Right cardiac atrium (tissue), 5 donors: ENCODE data around the gene AK2. TPM values are rescaled to one million over a fixed set of nuclear protein-coding genes. Genes with fewer than 3 reads are reported as not detected.

Experiments used
- ATAC-seq, 2 donors: fragments of 200-7000 bp; cut with Tn5 transposase; one replicate each; pipeline versions ENCODE4 v1.8.0 to v1.9.1; 2020; ENCODE audit warnings: moderate library complexity in 2 of 2, mild to moderate bottlenecking in 1 of 2
- DNase-seq, 3 donors: peaks; one replicate each; pipeline ENCODE4 v3.0.0-alpha.2; 2020
- H3K27ac ChIP-seq: one replicate; pipeline ENCODE4 v1.5.1; 2013; ENCODE audit warnings: mild to moderate bottlenecking, low read length, control low read depth, moderate library complexity
- H3K27me3 ChIP-seq: one replicate; pipeline ENCODE4 v1.6.1; 2013; ENCODE audit not compliant: control insufficient read depth, insufficient read depth
- H3K4me1 ChIP-seq: one replicate; pipeline ENCODE4 v1.6.1; 2013; ENCODE audit warnings: low read length; ENCODE audit not compliant: control insufficient read depth, insufficient read depth
- H3K4me3 ChIP-seq: one replicate; pipeline ENCODE4 v1.5.1; 2013; ENCODE audit warnings: low read length, control low read depth
- H3K9me3 ChIP-seq: one replicate; pipeline ENCODE4 v1.6.1; 2013; ENCODE audit warnings: low read length; ENCODE audit not compliant: control insufficient read depth
- WGBS: extraction: QIAGEN DNeasy Blood & Tissue Kit; methylation state at CpG from one replicate; pipeline ENCODE4 v1.1.7; 2013; 5-methylcytosine and 5-hydroxymethylcytosine counted together
- intact Hi-C, 4 donors: fragments of 100-400 bp; cut with DNase I; formaldehyde crosslinking; loops; one replicate each; pipeline versions ENCODE4 v1.11.0 to v1.14.0; 2022 to 2023
- polyA plus RNA-seq: library from polyadenylated mRNA; stranded (reverse); fragments of 200-250 nt; gene quantifications from one replicate; pipeline ENCODE4 v1.2.3, GENCODE V29; 2013
- total RNA-seq, 4 donors: library from RNA; stranded (reverse); fragmentation: NEBNext Ultra II Directional; extraction: Animal tissue kit (Norgen Biotek cat#: 25700); gene quantifications; one replicate each; pipeline ENCODE4 v1.2.1, GENCODE V29; 2021
- donor health status: healthy with polysubstance abuse.
- donor health status: DM: no; HTN: yes; CAD: no.
- donor health status: DM: no; HTN: no; CAD: no.
- donor health status: DM: no; HTN: yes; CAD: no; lungs with severe emphysema.
- donor health status: DM: yes; HTN: yes; CAD: no.

Gene AK2
- total and polyA plus RNA-seq, 5 donors, result 114 to 149 (median 137) TPM

GRCh38 chr1:33009561-33009960 lies 27.1 kb downstream of the AK2 start:
- DNase-seq, result no peak
- intact Hi-C loops, result loop anchor here in 2 of 4 donors (10.0 kb wide), 1 partner anchor 75 kb away; no protein-coding TSS in a partner anchor
- ATAC-seq, result peak in 1 of 2 donors; percentile 52
- Histone ChIP-seq H3K4me1 (peaks cover 29% of the 10 kb centered on the region), H3K27me3 (no peaks in the 10 kb centered on the region), H3K9me3 (no peaks in the 10 kb centered on the region), H3K27ac (peak overlapping the region; percentile 50), H3K4me3 (no peak overlapping the region)
- 32% methylated on average over 1 of the region's 1 CpG for WGBS

- 71% methylated on average over 13 of the region's 13 CpGs for WGBS
- ATAC-seq (no peak), DNase-seq (no peak)
- H3K27ac ChIP-seq, result peak overlapping the region; percentile 13
- intact Hi-C loops, result loop anchor here in 2 of 4 donors (10.0 kb wide), 1 partner anchor 73 kb away; no protein-coding TSS in a partner anchor
- no peaks in the 10 kb centered on the region for H3K9me3 ChIP-seq
- no peak overlapping the region for H3K4me3 ChIP-seq
- peaks cover 29% of the 10 kb centered on the region for H3K4me1 ChIP-seq
- H3K27me3 ChIP-seq, result no peaks in the 10 kb centered on the region
These were observed 28.4 kb downstream of the AK2 start for GRCh38 chr1:33008051-33008914.

- peak; percentile 73 to 81 for ATAC-seq
- WGBS, result 51% methylated on average over 6 of the region's 6 CpGs
- peak in 1 of 3 donors; percentile 48 for DNase-seq
- no peaks in the 10 kb centered on the region for H3K27me3 ChIP-seq
- intact Hi-C loops, result loop anchor here in 2 of 4 donors (10.0 kb wide), 1 partner anchor 73 kb away; no protein-coding TSS in a partner anchor
- peaks cover 29% of the 10 kb centered on the region for H3K4me1 ChIP-seq
- peak overlapping the region; percentile 25 for H3K27ac ChIP-seq
- no peak overlapping the region for H3K4me3 ChIP-seq
- no peaks in the 10 kb centered on the region for H3K9me3 ChIP-seq
These were observed 29.3 kb downstream of the AK2 start for GRCh38 chr1:33007190-33008050.

- ATAC-seq (peak in 1 of 2 donors; percentile 14), DNase-seq (no peak)
- H3K4me1 ChIP-seq, result peaks cover 25% of the 10 kb centered on the region
- WGBS, result 64% methylated on average over 9 of the region's 9 CpGs
- H3K27me3 ChIP-seq, result no peaks in the 10 kb centered on the region
- no peaks in the 10 kb centered on the region for H3K9me3 ChIP-seq
- no peak overlapping the region for H3K27ac ChIP-seq
- intact Hi-C loops, result loop anchor here in 2 of 4 donors (10.0 kb wide), 1 partner anchor 71 kb away; no protein-coding TSS in a partner anchor
- no peak overlapping the region for H3K4me3 ChIP-seq
These were observed 30.8 kb downstream of the AK2 start for GRCh38 chr1:33005838-33006421.

- Histone ChIP-seq H3K4me3 (no peak overlapping the region), H3K9me3 (no peaks in the 10 kb centered on the region), H3K4me1 (peaks cover 25% of the 10 kb centered on the region), H3K27ac (no peak overlapping the region), H3K27me3 (no peaks in the 10 kb centered on the region)
- ATAC-seq, result no peak
- no peak for DNase-seq
- intact Hi-C loops, result loop anchor here in 2 of 4 donors (10.0 kb wide), 1 partner anchor 70 kb away; no protein-coding TSS in a partner anchor
- 87% methylated on average over 2 of the region's 2 CpGs for WGBS
These were observed 31.4 kb downstream of the AK2 start for GRCh38 chr1:33005117-33005837.

GRCh38 chr1:33004613-33005012 lies 32.1 kb downstream of the AK2 start:
- Histone ChIP-seq H3K4me3 (no peak overlapping the region), H3K27me3 (no peaks in the 10 kb centered on the region), H3K9me3 (no peaks in the 10 kb centered on the region), H3K4me1 (peaks cover 24% of the 10 kb centered on the region), H3K27ac (no peak overlapping the region)
- no peak for ATAC-seq
- DNase-seq, result no peak
- WGBS, result 88% methylated on average over 2 of the region's 2 CpGs
- intact Hi-C loops, result loop anchor here in 2 of 4 donors (10.0 kb wide), 1 partner anchor 70 kb away; no protein-coding TSS in a partner anchor

GRCh38 chr1:33003657-33004056 lies 33.0 kb downstream of the AK2 start:
- 90% methylated on average over 4 of the region's 4 CpGs for WGBS
- Histone ChIP-seq H3K4me3 (no peak overlapping the region), H3K27me3 (no peaks in the 10 kb centered on the region), H3K9me3 (no peaks in the 10 kb centered on the region), H3K27ac (no peak overlapping the region), H3K4me1 (peaks cover 25% of the 10 kb centered on the region)
- no peak for DNase-seq
- intact Hi-C loops, result loop anchor here in 2 of 4 donors (10.0 kb wide), 1 partner anchor 69 kb away; no protein-coding TSS in a partner anchor
- no peak for ATAC-seq

- ATAC-seq, result no peak
- 85% methylated on average over 4 of the region's 4 CpGs for WGBS
- H3K4me1 ChIP-seq, result peaks cover 27% of the 10 kb centered on the region
- no peak overlapping the region for H3K27ac ChIP-seq
- intact Hi-C loops, result loop anchor here in 2 of 4 donors (10.0 kb wide), 1 partner anchor 67 kb away; no protein-coding TSS in a partner anchor
- H3K4me3 ChIP-seq, result no peak overlapping the region
- no peak for DNase-seq
- H3K27me3 ChIP-seq, result no peaks in the 10 kb centered on the region
- H3K9me3 ChIP-seq, result no peaks in the 10 kb centered on the region
These were observed 34.7 kb downstream of the AK2 start for GRCh38 chr1:33002006-33002405.

- 97% methylated on average over 2 of the region's 2 CpGs for WGBS
- Histone ChIP-seq H3K4me1 (peaks cover 26% of the 10 kb centered on the region), H3K4me3 (no peak overlapping the region), H3K27me3 (no peaks in the 10 kb centered on the region), H3K9me3 (no peaks in the 10 kb centered on the region), H3K27ac (no peak overlapping the region)
- no peak for DNase-seq
- intact Hi-C loops, result loop anchor here in 2 of 4 donors (10.0 kb wide), 1 partner anchor 66 kb away; no protein-coding TSS in a partner anchor
- no peak for ATAC-seq
These were observed 35.4 kb downstream of the AK2 start for GRCh38 chr1:33001282-33001681.
